PC-3 (cell line): ENCODE measurements around the gene CAPN12. TPM values are rescaled to one million over a fixed set of nuclear protein-coding genes. Genes with fewer than 3 reads are reported as not detected.
"Not testable (repeated sequence)": the region's sequence is repeated elsewhere in the genome, so short reads cannot be mapped to it uniquely, and the experiment has no call there.

Source experiments
- ATAC-seq: fragments of 200-7000 bp; cut with Tn5 transposase; 2 replicates; pipeline ENCODE4 v1.9.1; 2020; ENCODE audit warnings: mild to moderate bottlenecking, moderate library complexity
- BruUV-seq: library from RNA; stranded (reverse); fragments of 400-500 nt; replicated peaks from 2 replicates; lab custom pipeline; 2021; lab: Mats Ljungman, UMichigan
- CTCF ChIA-PET: fragments of 300-600 bp; sonication (Branson Sonifier 250); formaldehyde crosslinking; loops from one replicate; lab custom pipeline; 2022; ENCODE audit warnings: antibody characterized with exemption; lab: Charles Lee
- POLR2A ChIA-PET: fragments of 300-600 bp; sonication (Branson Sonifier 250); formaldehyde crosslinking; loops from one replicate; lab custom pipeline; 2022; ENCODE audit warnings: antibody characterized with exemption; ENCODE audit not compliant: unreplicated experiment; lab: Charles Lee
- DNase-seq: peaks from one replicate; pipeline ENCODE4 v3.0.0-alpha.2; 2015
- H2AFZ ChIP-seq: fragments of 300-600 bp; sonication (generic); 2 replicates; pipeline ENCODE4 v1.6.0; 2016; ENCODE audit warnings: antibody characterized with exemption, low read length
- H3F3A ChIP-seq: fragments of 300-600 bp; sonication (generic); one replicate; pipeline ENCODE4 v1.6.0; 2017; ENCODE audit warnings: antibody characterized with exemption, low read length, control low read depth, mild to moderate bottlenecking; ENCODE audit not compliant: unreplicated experiment
- H3K27ac ChIP-seq: fragments of 300-600 bp; sonication (generic); 2 replicates; pipeline ENCODE4 v1.5.1; 2016; ENCODE audit warnings: mild to moderate bottlenecking, low read length
- H3K27me3 ChIP-seq: fragments of 300-600 bp; sonication (generic); 2 replicates; pipeline ENCODE4 v1.6.1; 2016; ENCODE audit warnings: low read length, mixed read lengths
- H3K36me3 ChIP-seq: fragments of 300-600 bp; sonication (generic); 2 replicates; pipeline ENCODE4 v1.6.1; 2016; ENCODE audit warnings: low read depth, mixed run types, low read length, mixed read lengths
- H3K4me1 ChIP-seq: fragments of 300-600 bp; sonication (generic); 2 replicates; pipeline ENCODE4 v1.5.1; 2016; ENCODE audit warnings: low read length; ENCODE audit not compliant: insufficient read depth
- H3K4me2 ChIP-seq: fragments of 300-600 bp; sonication (generic); 2 replicates; pipeline ENCODE4 v1.6.0; 2016; ENCODE audit warnings: low read length
- H3K4me3 ChIP-seq: fragments of 300-600 bp; sonication (generic); 2 replicates; pipeline ENCODE4 v1.5.1; 2016; ENCODE audit warnings: mild to moderate bottlenecking, low read length, mixed read lengths
- H3K79me2 ChIP-seq: fragments of 300-600 bp; sonication (generic); 2 replicates; pipeline ENCODE4 v1.6.1; 2017; ENCODE audit warnings: low read length, mixed read lengths
- H3K9ac ChIP-seq: fragments of 300-600 bp; sonication (generic); 2 replicates; pipeline ENCODE4 v1.6.0; 2016; ENCODE audit warnings: mild to moderate bottlenecking, low read length
- H3K9me2 ChIP-seq: fragments of 300-600 bp; sonication (generic); replicated peaks from 2 replicates; pipeline ENCODE4 v1.6.1; 2016; ENCODE audit warnings: mixed run types, low read length, mixed read lengths
- H3K9me3 ChIP-seq: fragments of 300-600 bp; sonication (generic); 2 replicates; pipeline ENCODE4 v1.6.1; 2016; ENCODE audit warnings: low read length, mixed read lengths
- H4K20me1 ChIP-seq: fragments of 300-600 bp; sonication (generic); 2 replicates; pipeline ENCODE4 v1.6.1; 2016; ENCODE audit warnings: low read length, mixed read lengths
- EZH2 ChIP-seq: fragments of 300-600 bp; sonication (generic); IDR thresholded peaks from one replicate; pipeline ENCODE4 v1.6.1; 2017; ENCODE audit warnings: antibody characterized with exemption, mild to moderate bottlenecking, low read length; ENCODE audit not compliant: unreplicated experiment
- EZH2phosphoT487 ChIP-seq: fragments of 300-600 bp; sonication (generic); IDR thresholded peaks from 2 replicates; pipeline ENCODE4 v1.6.1; 2018; ENCODE audit warnings: mild to moderate bottlenecking, antibody characterized with exemption, low read length, borderline replicate concordance
- intact Hi-C: fragments of 100-400 bp; cut with micrococcal nuclease; formaldehyde crosslinking; loops from 2 replicates; pipeline ENCODE4 v1.9.0; 2023
- total RNA-seq: library from RNA; depleted of rRNA; stranded (reverse); fragments of >200 nt; gene quantifications from 2 replicates; pipeline ENCODE4 v1.2.3, GENCODE V29; 2014
- TF ChIP-seq, protein P1 (sequence below): fragments of 300-600 bp; sonication (generic); conservative IDR thresholded peaks from 2 replicates; pipeline ENCODE4 v1.5.1; 2017; ENCODE audit warnings: antibody characterized with exemption, low read depth, mild to moderate bottlenecking, low read length

CAPN12 gene
- total RNA-seq, 1 experiment from 2014 or later: 3.8 TPM

- Histone ChIP-seq H3K4me1 (no peaks in the 10 kb centered on the region), H3K79me2 (no peaks in the 10 kb centered on the region), H3K9ac (no peak overlapping the region), H3F3A (no peaks in the 10 kb centered on the region), H3K9me2 (no peaks in the 10 kb centered on the region), H3K27me3 (no peaks in the 10 kb centered on the region), H3K4me3 (no peak overlapping the region), H3K36me3 (no peaks in the 10 kb centered on the region), H4K20me1 (no peaks in the 10 kb centered on the region), H3K27ac (no peak overlapping the region), H3K4me2 (no peak overlapping the region), H2AFZ (no peak overlapping the region), H3K9me3 (no peaks in the 10 kb centered on the region)
- DNase-seq (no peak), ATAC-seq (no peak)
- TF ChIP-seq EZH2 (no peak), EZH2phosphoT487 (no peak)
- TF ChIP-seq, protein P1, sequence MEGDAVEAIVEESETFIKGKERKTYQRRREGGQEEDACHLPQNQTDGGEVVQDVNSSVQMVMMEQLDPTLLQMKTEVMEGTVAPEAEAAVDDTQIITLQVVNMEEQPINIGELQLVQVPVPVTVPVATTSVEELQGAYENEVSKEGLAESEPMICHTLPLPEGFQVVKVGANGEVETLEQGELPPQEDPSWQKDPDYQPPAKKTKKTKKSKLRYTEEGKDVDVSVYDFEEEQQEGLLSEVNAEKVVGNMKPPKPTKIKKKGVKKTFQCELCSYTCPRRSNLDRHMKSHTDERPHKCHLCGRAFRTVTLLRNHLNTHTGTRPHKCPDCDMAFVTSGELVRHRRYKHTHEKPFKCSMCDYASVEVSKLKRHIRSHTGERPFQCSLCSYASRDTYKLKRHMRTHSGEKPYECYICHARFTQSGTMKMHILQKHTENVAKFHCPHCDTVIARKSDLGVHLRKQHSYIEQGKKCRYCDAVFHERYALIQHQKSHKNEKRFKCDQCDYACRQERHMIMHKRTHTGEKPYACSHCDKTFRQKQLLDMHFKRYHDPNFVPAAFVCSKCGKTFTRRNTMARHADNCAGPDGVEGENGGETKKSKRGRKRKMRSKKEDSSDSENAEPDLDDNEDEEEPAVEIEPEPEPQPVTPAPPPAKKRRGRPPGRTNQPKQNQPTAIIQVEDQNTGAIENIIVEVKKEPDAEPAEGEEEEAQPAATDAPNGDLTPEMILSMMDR: no peak
- CTCF ChIA-PET: interaction anchor here (0.7 kb wide), 1 partner anchor 72 kb away, joined by 3 read pairs; no protein-coding TSS in a partner anchor
- intact Hi-C loops: no loop called here
- no TSS peak for BruUV-seq
- POLR2A ChIA-PET: interaction anchor here (0.7 kb wide), 1 partner anchor 39 kb away, joined by 3 read pairs; no protein-coding TSS in a partner anchor
Observed at GRCh38 chr19:38765214-38765613, 20.9 kb upstream of the CAPN12 start.

DNA sequence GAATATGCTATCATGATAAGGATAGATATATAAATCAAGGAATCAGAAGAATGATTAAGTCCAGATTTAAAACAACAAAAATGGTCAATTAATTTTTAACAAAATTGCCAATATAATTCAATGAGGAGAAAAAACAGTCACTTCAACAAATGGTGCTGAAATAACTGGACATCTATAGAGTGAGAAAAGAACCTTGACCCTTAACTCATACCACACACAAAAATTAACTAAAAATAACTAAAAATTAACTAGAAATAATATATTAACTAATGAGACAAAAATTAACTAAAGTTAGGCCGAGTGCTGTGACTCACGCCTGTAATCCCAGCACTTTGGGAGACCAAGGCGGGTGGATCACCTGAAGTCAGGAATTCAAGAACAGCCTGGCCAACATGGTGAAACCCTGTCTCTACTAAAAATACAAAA is 19.5 kb upstream of the CAPN12 start:
- H3K4me2 ChIP-seq: no peak overlapping the region
- H3K9ac ChIP-seq: no peak overlapping the region
- no peaks in the 10 kb centered on the region for H4K20me1 ChIP-seq
- no peak for TF ChIP-seq EZH2
- no peak for TF ChIP-seq EZH2phosphoT487
- TF ChIP-seq, protein P1: no peak
- no peak overlapping the region for H3K27ac ChIP-seq
- H3K4me1 ChIP-seq: no peaks in the 10 kb centered on the region
- ATAC-seq (no peak), DNase-seq (no peak)
- H2AFZ ChIP-seq: no peak overlapping the region
- no peaks in the 10 kb centered on the region for H3K79me2 ChIP-seq
- H3K4me3 ChIP-seq: no peak overlapping the region
- ChIA-PET CTCF (no interaction called here), POLR2A (no interaction called here)
- H3K9me3 ChIP-seq: no peaks in the 10 kb centered on the region
- no peaks in the 10 kb centered on the region for H3K27me3 ChIP-seq
- H3K9me2 ChIP-seq: no peaks in the 10 kb centered on the region
- no peaks in the 10 kb centered on the region for H3F3A ChIP-seq
- no peaks in the 10 kb centered on the region for H3K36me3 ChIP-seq
- intact Hi-C loops: no loop called here
- no TSS peak for BruUV-seq

GRCh38 chr19:38761884-38762389 is 17.7 kb upstream of the CAPN12 start:
- H3K4me2 ChIP-seq, CTCF ChIA-PET, H3K9me2 ChIP-seq, intact Hi-C loops, H3K4me1 ChIP-seq, H3K4me3 ChIP-seq, H2AFZ ChIP-seq, H3K79me2 ChIP-seq, H3F3A ChIP-seq, H3K9me3 ChIP-seq, H3K36me3 ChIP-seq, ATAC-seq, H3K27me3 ChIP-seq, H4K20me1 ChIP-seq, BruUV-seq, H3K27ac ChIP-seq, DNase-seq, H3K9ac ChIP-seq: not testable (repeated sequence)
- POLR2A ChIA-PET: interaction anchor here (0.6 kb wide), 1 partner anchor 317 kb away, joined by 6 read pairs; no protein-coding TSS in a partner anchor

GRCh38 chr19:38760805-38761517 is 16.7 kb upstream of the CAPN12 start:
- H3K27me3 ChIP-seq, H3K4me2 ChIP-seq, BruUV-seq, H3K27ac ChIP-seq, H3K9me2 ChIP-seq, H3K4me3 ChIP-seq, intact Hi-C loops, CTCF ChIA-PET, H3K9ac ChIP-seq, H3K4me1 ChIP-seq, H2AFZ ChIP-seq, H4K20me1 ChIP-seq, ATAC-seq, H3K36me3 ChIP-seq, H3K79me2 ChIP-seq, DNase-seq, H3F3A ChIP-seq, H3K9me3 ChIP-seq: not testable (repeated sequence)
- POLR2A ChIA-PET: interaction anchor here (0.6 kb wide), 1 partner anchor 318 kb away, joined by 6 read pairs; no protein-coding TSS in a partner anchor
